ENCODE data around the gene PREPL. TPM values are rescaled to one million over a fixed set of nuclear protein-coding genes. Genes with fewer than 3 reads are reported as not detected.

Gene PREPL
- polyA plus RNA-seq, 3 donors: 2.6 to 10.8 (median 8.0) TPM

- no peaks in the 10 kb centered on the region for H3K36me3 Mint-ChIP-seq
- H3K4me1 ChIP-seq (ENCODE audit: control insufficient read depth in 1 of 2, insufficient read depth in 2 of 2, low read length in 2 of 2): no peaks in the 10 kb centered on the region
- no peaks in the 10 kb centered on the region for H3K79me2 ChIP-seq (ENCODE audit: insufficient read depth, low read length)
- H3K4me3 ChIP-seq (replicated peaks in 1 of 3; ENCODE audit: low read depth in 2 of 3, low read length in 3 of 3): no peak overlapping the region
- H3K4me3 Mint-ChIP-seq: no peak overlapping the region
- intact Hi-C loops (cut with micrococcal nuclease): no loop called here
- WGBS (ENCODE audit: insufficient coverage): 68% methylated on average over 3 of the region's 6 CpGs
- H3K27ac ChIP-seq (ENCODE audit: low read depth in 1 of 2, low read length in 2 of 2): no peak overlapping the region
- no peaks in the 10 kb centered on the region for H3K4me1 Mint-ChIP-seq
- H3K9me3 Mint-ChIP-seq: no peaks in the 10 kb centered on the region
- H3K27me3 ChIP-seq (ENCODE audit: control insufficient read depth in 2 of 2, insufficient read depth in 2 of 2, low read length in 2 of 2): peaks cover 0 to 2% of the 10 kb centered on the region in 2 donors
- H3K9me3 ChIP-seq (replicated peaks in 1 of 2; ENCODE audit: control insufficient read depth in 1 of 2, insufficient read depth in 1 of 2, low read length in 2 of 2): no peaks in the 10 kb centered on the region
- H3K27ac Mint-ChIP-seq: no peak overlapping the region
- no peak overlapping the region for H3K4me2 ChIP-seq (replicated peaks; ENCODE audit: extremely low read depth, low read length, poor library complexity, severe bottlenecking)
- TF ChIP-seq CTCF (IDR thresholded peaks at IDR 0.05): no peak
- H4K20me1 ChIP-seq (ENCODE audit: insufficient read depth, low read length): no peaks in the 10 kb centered on the region
- no peak overlapping the region for H3K9ac ChIP-seq (ENCODE audit: insufficient read depth, low read length, poor library complexity, severe bottlenecking)
- H3K36me3 ChIP-seq (replicated peaks in 1 of 2; ENCODE audit: control insufficient read depth in 1 of 2, insufficient read depth in 2 of 2, low read length in 2 of 2): no peaks in the 10 kb centered on the region
- H3K27me3 Mint-ChIP-seq (ENCODE audit: low read depth in 3 of 3): peaks cover 0 to 5% (median 0%) of the 10 kb centered on the region in 3 donors
- H2AFZ ChIP-seq (ENCODE audit: insufficient read depth, low read depth, low read length, poor library complexity, severe bottlenecking): no peak overlapping the region
- DNase-seq: no peak
These were observed 74.2 kb downstream of the PREPL start for GRCh38 chr2:44286884-44287638.

- Mint-ChIP-seq H3K27me3 (ENCODE audit: low read depth in 3 of 3) (peaks cover 0 to 5% (median 0%) of the 10 kb centered on the region in 3 donors), H3K4me1 (no peaks in the 10 kb centered on the region), H3K36me3 (no peaks in the 10 kb centered on the region), H3K4me3 (no peak overlapping the region), H3K9me3 (no peaks in the 10 kb centered on the region), H3K27ac (no peak overlapping the region)
- no peak overlapping the region for H3K27ac ChIP-seq (ENCODE audit: low read depth in 1 of 2, low read length in 2 of 2)
- no peak overlapping the region for H3K9ac ChIP-seq (ENCODE audit: insufficient read depth, low read length, poor library complexity, severe bottlenecking)
- H3K4me2 ChIP-seq (replicated peaks; ENCODE audit: extremely low read depth, low read length, poor library complexity, severe bottlenecking): no peak overlapping the region
- WGBS (ENCODE audit: insufficient coverage): 94% methylated on average over 20 of the region's 26 CpGs
- no peak overlapping the region for H2AFZ ChIP-seq (ENCODE audit: insufficient read depth, low read depth, low read length, poor library complexity, severe bottlenecking)
- H3K27me3 ChIP-seq (ENCODE audit: control insufficient read depth in 2 of 2, insufficient read depth in 2 of 2, low read length in 2 of 2): no peaks in the 10 kb centered on the region
- H3K36me3 ChIP-seq (replicated peaks in 1 of 2; ENCODE audit: control insufficient read depth in 1 of 2, insufficient read depth in 2 of 2, low read length in 2 of 2): no peaks in the 10 kb centered on the region
- H3K4me1 ChIP-seq (ENCODE audit: control insufficient read depth in 1 of 2, insufficient read depth in 2 of 2, low read length in 2 of 2): no peaks in the 10 kb centered on the region
- no peak overlapping the region for H3K4me3 ChIP-seq (replicated peaks in 1 of 3; ENCODE audit: low read depth in 2 of 3, low read length in 3 of 3)
- H4K20me1 ChIP-seq (ENCODE audit: insufficient read depth, low read length): no peaks in the 10 kb centered on the region
- no peaks in the 10 kb centered on the region for H3K9me3 ChIP-seq (replicated peaks in 1 of 2; ENCODE audit: control insufficient read depth in 1 of 2, insufficient read depth in 1 of 2, low read length in 2 of 2)
- intact Hi-C loops (cut with micrococcal nuclease): no loop called here
- H3K79me2 ChIP-seq (ENCODE audit: insufficient read depth, low read length): no peaks in the 10 kb centered on the region
- no peak for DNase-seq
- TF ChIP-seq CTCF (IDR thresholded peaks at IDR 0.05): no peak
These were observed 75.0 kb downstream of the PREPL start for GRCh38 chr2:44286119-44286883.

Data from CD14-positive monocyte (primary cell).